Measurements from ENCODE around the gene FSTL4.

DNA sequence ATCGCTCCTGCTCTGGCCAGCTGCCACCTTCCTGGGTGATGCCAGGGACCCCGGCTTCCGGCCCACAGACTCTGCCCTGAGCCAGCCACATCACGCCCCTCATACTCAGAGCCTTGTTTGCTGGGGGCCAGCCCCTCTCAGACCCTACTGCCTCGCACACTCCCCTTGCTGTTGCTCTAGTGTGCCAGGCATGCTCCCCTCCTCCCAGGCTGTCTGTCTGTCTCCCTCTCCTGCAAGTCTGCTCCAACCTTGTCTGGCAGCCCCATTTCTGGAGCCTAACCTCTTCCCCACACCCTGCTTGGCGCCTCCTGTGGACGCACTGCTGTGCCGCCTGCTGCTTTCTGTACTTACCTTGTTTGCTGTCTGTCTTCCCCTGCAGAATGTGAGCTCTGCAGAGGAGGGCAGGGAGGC lies 375.8 kb downstream of the FSTL4 start:
- TF ChIP-seq, protein P1, sequence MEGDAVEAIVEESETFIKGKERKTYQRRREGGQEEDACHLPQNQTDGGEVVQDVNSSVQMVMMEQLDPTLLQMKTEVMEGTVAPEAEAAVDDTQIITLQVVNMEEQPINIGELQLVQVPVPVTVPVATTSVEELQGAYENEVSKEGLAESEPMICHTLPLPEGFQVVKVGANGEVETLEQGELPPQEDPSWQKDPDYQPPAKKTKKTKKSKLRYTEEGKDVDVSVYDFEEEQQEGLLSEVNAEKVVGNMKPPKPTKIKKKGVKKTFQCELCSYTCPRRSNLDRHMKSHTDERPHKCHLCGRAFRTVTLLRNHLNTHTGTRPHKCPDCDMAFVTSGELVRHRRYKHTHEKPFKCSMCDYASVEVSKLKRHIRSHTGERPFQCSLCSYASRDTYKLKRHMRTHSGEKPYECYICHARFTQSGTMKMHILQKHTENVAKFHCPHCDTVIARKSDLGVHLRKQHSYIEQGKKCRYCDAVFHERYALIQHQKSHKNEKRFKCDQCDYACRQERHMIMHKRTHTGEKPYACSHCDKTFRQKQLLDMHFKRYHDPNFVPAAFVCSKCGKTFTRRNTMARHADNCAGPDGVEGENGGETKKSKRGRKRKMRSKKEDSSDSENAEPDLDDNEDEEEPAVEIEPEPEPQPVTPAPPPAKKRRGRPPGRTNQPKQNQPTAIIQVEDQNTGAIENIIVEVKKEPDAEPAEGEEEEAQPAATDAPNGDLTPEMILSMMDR (IDR thresholded peaks at IDR 0.05; ENCODE audit: low read length) = no peak
- TF ChIP-seq EZH2 (IDR thresholded peaks at IDR 0.05; ENCODE audit: borderline replicate concordance, low read length) = no peak
